Inferior parietal cortex (tissue), 1 donor: ENCODE measurements around the gene OR52B4.
A peak's percentile ranks its signal among the peaks of the same experiment; 100 is the strongest.
"Not testable (repeated sequence)": the region's sequence is repeated elsewhere in the genome, so short reads cannot be mapped to it uniquely, and the experiment has no call there.

Experiments
- DNase-seq: peaks from one replicate; pipeline ENCODE4 v3.0.0-alpha.2; 2016; ENCODE audit errors: extremely low spot score

Gene OR52B4

DNA sequence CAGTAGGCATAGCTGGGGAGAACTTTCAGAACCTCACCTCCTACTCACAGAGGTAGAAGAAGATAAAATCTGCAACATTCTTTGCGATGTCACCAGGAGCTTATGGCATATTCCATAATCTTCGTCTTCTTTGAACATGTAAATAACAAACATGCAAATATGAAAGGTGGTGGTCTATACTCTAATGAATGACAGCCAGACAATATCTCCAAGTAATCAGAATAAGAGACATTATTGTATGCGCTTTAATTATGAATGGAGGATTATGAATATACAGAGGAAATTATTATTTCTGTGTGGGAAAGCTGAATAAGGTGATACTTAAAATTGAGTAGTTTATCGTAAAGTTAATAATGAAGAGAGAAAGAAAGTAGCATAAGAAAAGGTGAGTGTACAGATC lies at the start of gene OR52B4:
OR52B4 (minus strand) TSS at position 101 of the 400 bp plus-strand sequence; CDS start at position 10, 91 bp downstream.
- DNase-seq, result no peak

DNA sequence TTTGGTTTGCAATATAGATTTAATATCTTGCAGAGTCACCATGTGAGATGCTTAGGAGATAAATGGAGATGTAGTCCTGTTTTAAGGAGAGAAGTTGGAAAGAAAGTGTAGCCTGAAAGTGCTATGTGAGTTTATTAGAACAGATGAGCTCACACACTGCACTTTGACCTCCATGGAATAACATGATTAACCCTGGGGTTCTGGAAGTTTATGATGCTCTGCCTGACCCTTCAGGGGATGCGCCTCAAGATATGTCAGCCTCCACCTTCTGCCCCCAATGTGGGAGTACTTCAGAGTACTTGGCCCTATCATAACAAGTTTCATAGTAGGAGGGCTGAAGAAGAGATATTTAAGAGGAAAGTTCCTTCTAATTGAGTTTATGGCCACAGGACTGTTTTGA lies 48.6 kb upstream of the OR52B4 start:
- no peak for DNase-seq

GRCh38 chr11:4416306-4416705 lies 48.1 kb upstream of the OR52B4 start:
- DNase-seq, result no peak

DNA sequence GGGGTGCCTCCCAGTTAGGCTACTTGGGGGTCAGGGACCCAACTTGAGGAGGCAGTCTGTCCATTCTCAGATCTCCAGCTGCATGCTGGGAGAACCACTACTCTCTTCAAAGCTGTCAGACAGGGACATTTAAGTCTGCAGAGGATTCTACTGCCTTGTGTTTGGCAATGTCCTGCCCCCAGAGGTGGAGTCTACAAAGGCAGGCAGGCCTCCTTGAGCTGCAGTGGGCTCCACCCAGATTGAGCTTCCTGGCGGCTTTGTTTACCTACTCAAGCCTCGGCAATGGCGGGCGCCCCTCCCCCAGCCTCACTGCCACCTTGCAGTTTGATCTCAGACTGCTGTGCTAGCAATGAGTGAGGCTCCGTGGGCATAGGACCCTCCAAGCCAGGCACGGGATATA lies 38.0 kb upstream of the OR52B4 start:
- not testable (repeated sequence) for DNase-seq

DNA sequence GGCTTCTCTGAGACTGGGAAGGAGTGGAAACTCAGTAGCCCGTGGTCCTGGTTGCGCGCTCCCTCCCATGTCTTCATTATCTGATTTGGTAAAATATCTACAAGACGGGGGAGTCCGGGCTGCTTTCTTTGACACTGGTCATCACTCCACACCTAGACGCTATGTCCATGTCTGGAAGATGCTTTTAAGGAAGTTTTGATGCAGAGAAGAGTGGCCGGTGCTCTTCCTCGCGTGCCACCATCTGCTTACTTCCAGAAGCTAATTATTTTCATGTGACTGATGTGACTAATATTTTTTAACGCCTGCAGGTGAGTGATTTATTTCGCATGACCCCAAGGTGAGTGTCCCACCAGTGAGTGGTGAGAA lies 25.7 kb upstream of the OR52B4 start:
- no peak for DNase-seq

DNA sequence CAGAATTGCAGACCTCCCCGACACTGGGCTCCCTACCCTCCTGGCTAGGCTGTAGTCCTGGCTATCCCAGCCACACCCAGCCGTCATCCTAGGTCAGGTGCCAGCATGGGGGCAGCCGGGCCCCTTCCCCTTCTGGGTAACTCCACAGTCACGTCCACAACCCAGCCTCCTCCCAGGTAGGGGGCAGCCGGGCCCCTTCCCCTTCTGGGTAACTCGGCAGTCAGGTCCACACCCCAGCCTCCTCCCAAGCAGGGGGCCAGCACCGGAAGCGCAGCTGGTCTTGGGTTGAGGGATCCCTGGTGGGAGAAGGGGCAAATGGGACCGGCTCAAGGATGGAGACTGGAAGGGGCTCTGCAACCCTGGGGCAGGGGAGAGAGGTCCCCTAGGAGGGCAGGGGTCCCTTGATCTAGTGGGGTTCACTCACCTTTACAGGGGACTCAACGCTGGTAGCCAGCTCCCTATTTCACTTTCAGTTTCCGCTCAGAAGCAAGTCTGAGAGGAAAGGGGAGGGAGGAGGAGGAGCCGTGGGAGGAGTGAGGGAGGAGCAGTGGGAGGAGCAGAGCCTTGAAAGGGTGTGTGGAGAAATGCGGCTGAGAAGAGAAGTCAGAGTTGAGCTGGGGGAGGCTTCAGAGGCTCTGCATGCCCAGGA lies 25.1 kb upstream of the OR52B4 start, which contains the start of gene TRIM21:
TRIM21 (minus strand) TSS at position 494 of the 649 bp plus-strand sequence. CDS start 3,293 bp downstream, outside the sequence.
- peak; percentile 55 for DNase-seq

DNA sequence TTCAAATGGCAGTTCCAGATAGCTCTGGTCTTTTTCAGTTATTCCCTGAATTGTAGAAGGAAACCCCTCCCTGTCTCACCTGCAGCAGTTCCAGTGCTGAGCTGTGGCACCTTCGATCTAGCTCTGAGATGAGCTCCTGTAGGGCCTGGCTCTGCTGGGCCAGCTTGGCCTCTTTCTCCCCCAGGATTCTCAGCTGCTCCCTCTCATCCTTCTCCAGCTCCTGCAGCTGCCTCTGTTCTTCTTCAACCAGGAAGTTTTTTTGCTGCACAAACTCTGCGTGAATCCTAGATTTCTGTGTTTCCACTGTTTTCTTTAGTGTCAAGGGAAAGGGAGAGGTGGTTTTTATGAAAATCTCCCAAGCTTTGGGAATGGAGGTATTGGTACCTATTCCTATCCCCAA lies 20.0 kb upstream of the OR52B4 start:
- no peak for DNase-seq

GRCh38 chr11:4385978-4386740 lies 18.0 kb upstream of the OR52B4 start:
- no peak for DNase-seq

DNA sequence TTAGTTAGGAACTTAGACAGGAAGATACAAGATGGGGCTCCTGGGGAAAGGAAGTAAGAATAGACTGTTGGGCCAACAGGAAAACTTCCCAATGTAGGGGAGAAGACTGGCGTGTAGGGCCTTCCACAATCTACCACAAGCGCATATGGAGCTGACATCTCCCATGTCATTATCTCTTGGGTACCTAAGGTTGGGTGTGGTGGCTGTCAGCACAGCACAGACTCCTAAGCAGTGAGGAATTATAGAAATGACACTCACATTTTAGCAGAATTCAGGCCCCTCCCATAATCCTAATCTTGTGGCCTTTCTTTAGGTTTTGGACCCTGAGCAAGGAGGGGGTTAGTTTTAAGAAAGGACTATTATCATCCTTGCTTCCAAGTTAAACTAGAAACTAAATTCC lies 13.7 kb upstream of the OR52B4 start:
- DNase-seq, result no peak

DNA sequence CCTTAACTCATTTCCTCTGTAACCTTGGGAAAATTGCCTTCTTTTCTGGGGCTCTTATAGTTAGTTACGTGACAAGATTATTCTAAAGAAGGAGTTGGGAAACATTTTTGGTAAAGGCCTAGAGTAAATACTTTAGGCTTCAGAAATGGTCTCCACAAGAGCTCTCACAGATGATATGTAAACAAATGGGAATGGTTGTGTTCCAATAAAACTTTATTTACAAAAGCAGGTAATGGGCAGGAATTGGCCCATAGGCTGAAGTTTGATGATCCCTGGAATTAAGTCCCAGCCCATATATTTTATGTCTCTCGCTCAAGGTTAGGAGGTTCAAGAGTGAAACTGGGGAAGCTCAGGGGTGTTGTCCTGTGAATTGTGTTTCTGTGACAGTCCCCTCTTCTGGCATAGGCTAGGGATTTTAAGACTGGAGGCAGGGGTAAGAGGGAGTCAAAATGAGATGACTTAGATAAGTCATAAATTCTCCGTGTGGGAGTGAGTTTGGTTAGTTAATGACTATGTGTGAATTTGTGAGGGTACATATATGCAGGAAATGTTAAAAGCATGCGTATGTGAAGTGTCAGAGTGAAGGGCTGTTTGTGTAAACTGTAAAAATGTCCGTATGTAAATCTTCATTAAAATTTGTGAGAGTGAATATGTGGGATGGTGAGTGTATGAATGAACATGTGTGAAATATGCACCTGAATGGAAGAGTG lies 7.4 kb upstream of the OR52B4 start:
- no peak for DNase-seq

- DNase-seq, result no peak
These were observed 2.0 kb upstream of the OR52B4 start for GRCh38 chr11:4370166-4370565.

DNA sequence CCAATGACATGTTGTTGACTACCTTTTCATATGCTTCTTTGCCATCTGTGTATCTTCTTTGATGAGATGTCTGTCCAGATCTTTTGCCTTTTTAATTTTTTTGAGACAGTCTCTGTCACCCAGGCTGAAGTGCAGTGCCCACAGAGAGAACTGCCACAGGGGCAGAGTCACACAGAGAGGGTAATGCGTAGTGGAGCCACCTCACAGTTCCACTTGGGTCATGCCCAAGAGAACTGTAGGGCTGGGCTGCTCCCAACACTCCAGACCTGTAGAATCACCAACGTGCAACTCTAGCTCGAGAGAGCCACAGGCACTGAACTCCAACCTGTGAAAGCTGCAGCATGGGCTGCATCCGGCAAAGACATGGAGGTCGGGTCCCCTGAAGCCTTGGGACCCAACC lies 20.0 kb downstream of the OR52B4 start:
- not testable (repeated sequence) for DNase-seq

DNA sequence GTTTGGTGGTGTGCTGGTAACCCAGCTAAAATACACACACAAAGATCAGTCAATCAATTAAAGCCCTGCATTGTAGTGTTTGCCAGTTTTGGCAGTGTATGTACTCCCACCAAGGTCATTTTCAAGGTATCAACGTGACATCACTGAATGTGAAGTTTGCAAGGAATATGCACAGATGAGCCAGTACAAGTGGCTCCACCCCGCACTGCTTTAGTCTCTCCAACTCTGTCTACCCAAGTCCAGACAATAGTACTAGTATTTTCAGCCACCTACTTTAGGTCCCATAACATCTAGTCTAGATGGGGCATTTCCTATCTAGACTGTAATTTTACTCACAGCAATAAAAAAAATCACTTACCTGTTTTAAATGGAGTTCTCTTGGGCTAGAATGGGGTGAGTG lies 22.8 kb downstream of the OR52B4 start:
- DNase-seq, result not testable (repeated sequence)

DNA sequence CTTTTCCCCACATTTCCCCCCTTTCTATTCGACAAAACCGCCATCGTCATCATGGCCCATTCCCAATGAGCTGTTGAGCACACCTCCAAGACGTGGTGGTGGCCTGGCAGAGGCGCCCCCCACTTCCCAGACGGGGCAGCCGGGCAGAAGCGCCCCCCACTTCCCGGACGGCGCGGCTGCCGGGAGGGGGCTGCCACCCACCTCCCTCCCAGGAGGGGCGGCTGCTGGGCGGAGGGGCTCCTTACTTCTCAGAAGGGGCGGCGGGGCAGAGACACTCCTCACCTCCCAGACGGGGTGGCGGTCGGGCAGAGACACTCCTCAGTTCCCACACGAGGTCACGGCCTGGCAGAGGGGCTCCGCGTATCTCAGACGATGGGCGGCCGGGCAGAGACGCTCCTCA lies 33.8 kb downstream of the OR52B4 start:
- DNase-seq, result not testable (repeated sequence)
